Prostate gland (tissue), 2 donors: ENCODE measurements around the gene MCEE.
"Not testable (repeated sequence)": the region's sequence is repeated elsewhere in the genome, so short reads cannot be mapped to it uniquely, and the experiment has no call there.

Source experiments
- CTCF ChIP-seq, 4 experiments: fragments of 200-600 bp in 2 of 4; fragments of 450-650 bp in 2 of 4; sonication (generic) in 2 of 4; IDR thresholded peaks; 1 replicate in 3 of 4; 2 replicates in 1 of 4; pipeline ENCODE4 v1.5.1; 2016 to 2019; ENCODE audit warnings: antibody characterized with exemption in 4 of 4, mild to moderate bottlenecking in 2 of 4, moderate library complexity in 2 of 4
- POLR2A ChIP-seq: fragments of 450-650 bp; IDR thresholded peaks from one replicate; pipeline ENCODE4 v1.6.1; 2016; ENCODE audit warnings: antibody characterized with exemption, mild to moderate bottlenecking
- POLR2AphosphoS5 ChIP-seq: sonication (generic); formaldehyde crosslinking; IDR thresholded peaks from one replicate; pipeline ENCODE4 v1.6.1; 2017; ENCODE audit warnings: antibody characterized with exemption

- TF ChIP-seq CTCF (IDR thresholded peaks at IDR 0.05); POLR2A; POLR2AphosphoS5: not testable (repeated sequence)
Measured at GRCh38 chr2:71106463-71106862, 23.6 kb downstream of the MCEE start.
